Urinary bladder (tissue), 4 donors: ENCODE results near the gene PKD1. TPM values are rescaled to one million over a fixed set of nuclear protein-coding genes. Genes with fewer than 3 reads are reported as not detected.
"Not testable (repeated sequence)": the region's sequence is repeated elsewhere in the genome, so short reads cannot be mapped to it uniquely, and the experiment has no call there.

ENCODE experiments used
- DNase-seq: peaks from one replicate; pipeline ENCODE4 v3.0.0-alpha.2; 2015; ENCODE audit errors: extremely low spot score
- H3K27ac ChIP-seq: one replicate; pipeline ENCODE4 v1.5.1; 2013; ENCODE audit warnings: low read depth, mild to moderate bottlenecking, moderate library complexity
- H3K36me3 ChIP-seq: one replicate; pipeline ENCODE4 v1.6.1; 2013; ENCODE audit warnings: mild to moderate bottlenecking, moderate library complexity; ENCODE audit not compliant: insufficient read depth
- H3K4me1 ChIP-seq: one replicate; pipeline ENCODE4 v1.6.1; 2013; ENCODE audit warnings: mild to moderate bottlenecking, moderate library complexity; ENCODE audit not compliant: insufficient read depth
- H3K4me3 ChIP-seq: one replicate; pipeline ENCODE4 v1.5.1; 2013; ENCODE audit warnings: low read depth, low read length
- WGBS: extraction: QIAGEN DNeasy Blood & Tissue Kit; methylation state at CpG from one replicate; pipeline ENCODE4 v1.1.7; 2013; 5-methylcytosine and 5-hydroxymethylcytosine counted together
- polyA plus RNA-seq: library from polyadenylated mRNA; stranded (reverse); fragments of 200-250 nt; gene quantifications from one replicate; pipeline ENCODE4 v1.2.3, GENCODE V29; 2013
- total RNA-seq: library from RNA; depleted of rRNA; stranded (reverse); fragments of >200 nt; gene quantifications from one replicate; pipeline ENCODE4 v1.2.3, GENCODE V29; 2014
- donor health status: healthy with polysubstance abuse.
- donor health status: healthy.

PKD1 gene
- total and polyA plus RNA-seq, 2 donors, result 79.5 to 197 TPM

GRCh38 chr16:2108446-2109270, 27.0 kb downstream of the PKD1 start:
- H3K27ac ChIP-seq, H3K4me1 ChIP-seq, H3K4me3 ChIP-seq, DNase-seq, H3K36me3 ChIP-seq: not testable (repeated sequence)
- 97% methylated on average over 73 of the region's 73 CpGs for WGBS

- not testable (repeated sequence) for DNase-seq, H3K4me1 ChIP-seq, H3K4me3 ChIP-seq, H3K36me3 ChIP-seq, H3K27ac ChIP-seq
- 92% methylated on average over 23 of the region's 23 CpGs for WGBS
These were observed 27.9 kb downstream of the PKD1 start for GRCh38 chr16:2107791-2108125.

- H3K27ac ChIP-seq, H3K36me3 ChIP-seq: not testable (repeated sequence)
These were observed 28.4 kb downstream of the PKD1 start for GRCh38 chr16:2107121-2107790.

GRCh38 chr16:2106211-2106610, 29.5 kb downstream of the PKD1 start:
- not testable (repeated sequence) for DNase-seq, H3K4me1 ChIP-seq, H3K27ac ChIP-seq, H3K36me3 ChIP-seq, H3K4me3 ChIP-seq
- WGBS, result 92% methylated on average over 38 of the region's 38 CpGs

More at GRCh38 chr16:2107121-2107790, 28.4 kb downstream of the PKD1 start:
- not testable (repeated sequence) for DNase-seq, H3K4me1 ChIP-seq, H3K4me3 ChIP-seq
- WGBS, result 78% methylated on average over 17 of the region's 17 CpGs

- not testable (repeated sequence) for H3K4me1 ChIP-seq, H3K36me3 ChIP-seq, H3K27ac ChIP-seq, H3K4me3 ChIP-seq, DNase-seq
- 88% methylated on average over 16 of the region's 22 CpGs for WGBS
These were observed 29.9 kb downstream of the PKD1 start for GRCh38 chr16:2105769-2106168.

- WGBS, result 93% methylated on average over 20 of the region's 21 CpGs
- not testable (repeated sequence) for H3K27ac ChIP-seq, H3K4me1 ChIP-seq, H3K36me3 ChIP-seq, DNase-seq, H3K4me3 ChIP-seq
These were observed 30.4 kb downstream of the PKD1 start for GRCh38 chr16:2105291-2105690.

- H3K4me1 ChIP-seq, H3K27ac ChIP-seq, DNase-seq, H3K4me3 ChIP-seq, H3K36me3 ChIP-seq: not testable (repeated sequence)
- 78% methylated on average over 18 of the region's 20 CpGs for WGBS
These were observed 31.2 kb downstream of the PKD1 start for GRCh38 chr16:2104464-2104863.

- Histone ChIP-seq H3K27ac (no peak overlapping the region), H3K36me3 (peaks cover 5% of the 10 kb centered on the region), H3K4me3 (no peak overlapping the region), H3K4me1 (no peaks in the 10 kb centered on the region)
- DNase-seq, result no peak
- 92% methylated on average over 19 of the region's 19 CpGs for whole genome bisulfite sequencing
These were observed 33.2 kb downstream of the PKD1 start for GRCh38 chr16:2102471-2102870.

GRCh38 chr16:2101581-2101980, 34.1 kb downstream of the PKD1 start:
- not testable (repeated sequence) for H3K27ac ChIP-seq, H3K36me3 ChIP-seq, H3K4me3 ChIP-seq, DNase-seq, H3K4me1 ChIP-seq
- WGBS, result 93% methylated on average over 14 of the region's 16 CpGs

GRCh38 chr16:2097689-2098088, 38.0 kb downstream of the PKD1 start:
- 89% methylated on average over 14 of the region's 14 CpGs for WGBS
- not testable (repeated sequence) for DNase-seq, H3K36me3 ChIP-seq, H3K4me1 ChIP-seq, H3K27ac ChIP-seq, H3K4me3 ChIP-seq

- peaks cover 2% of the 10 kb centered on the region for H3K36me3 ChIP-seq
These were observed 38.7 kb downstream of the PKD1 start for GRCh38 chr16:2096853-2097595.

GRCh38 chr16:2095918-2096582, 39.6 kb downstream of the PKD1 start:
- WGBS, result 96% methylated on average over 23 of the region's 23 CpGs
- H3K4me1 ChIP-seq, result no peaks in the 10 kb centered on the region
- H3K36me3 ChIP-seq, result peaks cover 2% of the 10 kb centered on the region
- no peak overlapping the region for H3K27ac ChIP-seq
- no peak overlapping the region for H3K4me3 ChIP-seq
- no peak for DNase-seq

More at GRCh38 chr16:2096853-2097595, 38.7 kb downstream of the PKD1 start:
- H3K4me3 ChIP-seq, result no peak overlapping the region
- DNase-seq, result no peak
- H3K27ac ChIP-seq, result no peak overlapping the region
- 75% methylated on average over 25 of the region's 25 CpGs for WGBS
- no peaks in the 10 kb centered on the region for H3K4me1 ChIP-seq

- H3K36me3 ChIP-seq, result peaks cover 2% of the 10 kb centered on the region
- no peak for DNase-seq
- H3K27ac ChIP-seq, result no peak overlapping the region
- no peak overlapping the region for H3K4me3 ChIP-seq
- H3K4me1 ChIP-seq, result no peaks in the 10 kb centered on the region
- 96% methylated on average over 26 of the region's 26 CpGs for WGBS
These were observed 40.3 kb downstream of the PKD1 start for GRCh38 chr16:2095315-2095853.
